ENCODE measurements around the gene CHMP6. TPM values are rescaled to one million over a fixed set of nuclear protein-coding genes. Genes with fewer than 3 reads are reported as not detected.
A peak's percentile ranks its signal among the peaks of the same experiment; 100 is the strongest.

The CHMP6 gene
- total RNA-seq, 1 experiment from 2014 or later, result 15.0 TPM

- no peaks in the 10 kb centered on the region for H3K9me3 Mint-ChIP-seq
- ATAC-seq, result no peak
- no peak overlapping the region; the same call in 1 of the 2 replicates for H3K27ac Mint-ChIP-seq
- H3K27me3 Mint-ChIP-seq (ENCODE audit: low read depth), result peaks cover 13% of the 10 kb centered on the region
- peaks cover 16% of the 10 kb centered on the region for H3K4me1 Mint-ChIP-seq
- no peak overlapping the region for H3K4me3 Mint-ChIP-seq
- DNase-seq (ENCODE audit: low spot score), result no peak
- no peak for TF ChIP-seq EMX1 (CRISPR knock-in tag; IDR thresholded peaks at IDR 0.05)
- ChIA-PET POLR2A (no interaction called here), CTCF (interaction anchor here (2.1 kb wide), 1 partner anchor 16 kb away, joined by 7 read pairs; no protein-coding TSS in a partner anchor)
- H3K36me3 Mint-ChIP-seq, result no peaks in the 10 kb centered on the region; the same call in 1 of the 2 replicates
These were observed 47.5 kb downstream of the CHMP6 start for GRCh38 chr17:81039096-81039495.

DNA sequence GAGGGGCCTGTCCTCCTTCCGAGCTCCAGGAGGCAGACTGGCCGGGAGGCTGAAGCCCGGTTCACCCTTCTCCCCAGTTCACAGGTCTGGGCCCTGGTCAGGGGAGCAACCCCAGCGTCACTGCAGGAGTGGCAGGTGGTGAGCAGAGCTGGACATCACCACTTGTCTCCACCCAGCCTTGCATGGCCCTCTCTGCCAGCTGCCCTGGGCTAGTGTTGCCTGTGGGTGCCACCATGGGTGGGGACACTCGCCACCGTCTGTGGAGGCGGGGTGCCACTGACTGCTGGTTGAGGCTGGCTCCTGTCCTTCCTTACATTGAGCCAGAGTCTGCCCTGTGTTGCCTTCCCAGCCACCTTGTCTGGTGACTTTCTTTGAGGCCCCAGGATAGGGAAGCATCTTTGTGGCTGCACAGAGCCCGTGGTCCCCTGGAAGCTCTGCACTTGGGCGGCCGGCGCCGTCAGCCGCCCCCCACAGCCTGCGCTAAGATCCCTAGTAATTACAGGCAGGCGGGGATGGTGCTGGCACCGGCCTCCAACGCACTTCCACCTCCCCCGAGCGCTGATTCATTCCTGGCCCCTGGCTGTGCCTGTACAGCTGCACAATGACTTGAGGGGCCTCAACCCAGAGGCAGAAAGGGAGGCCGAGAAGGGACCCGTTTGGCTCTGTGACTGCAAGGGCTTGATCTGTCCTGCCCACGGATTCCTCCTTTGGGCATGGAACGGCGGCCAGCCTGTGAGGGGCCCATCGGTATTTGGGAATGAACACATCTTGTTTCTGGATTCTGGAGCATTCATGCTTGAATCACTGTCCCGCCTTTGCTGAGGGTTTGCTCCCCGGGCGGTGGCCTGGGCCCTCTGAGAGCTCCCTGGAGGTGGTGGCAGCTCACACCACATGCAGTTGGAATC lies 48.5 kb downstream of the CHMP6 start:
- H3K4me1 Mint-ChIP-seq, result peaks cover 16% of the 10 kb centered on the region
- H3K36me3 Mint-ChIP-seq, result no peaks in the 10 kb centered on the region; the same call in 1 of the 2 replicates
- no peak overlapping the region for H3K4me3 Mint-ChIP-seq
- DNase-seq (ENCODE audit: low spot score), result no peak
- POLR2A ChIA-PET, result no interaction called here
- H3K27me3 Mint-ChIP-seq (ENCODE audit: low read depth), result peaks cover 13% of the 10 kb centered on the region
- no peak for ATAC-seq
- CTCF ChIA-PET, result interaction anchor here (0.7 to 1.7 kb wide), 11 partner anchors 8 to 64 kb away, joined by 3 to 11 read pairs (median 5); no protein-coding TSS in a partner anchor
- no peak overlapping the region for H3K27ac Mint-ChIP-seq
- TF ChIP-seq, protein P1, sequence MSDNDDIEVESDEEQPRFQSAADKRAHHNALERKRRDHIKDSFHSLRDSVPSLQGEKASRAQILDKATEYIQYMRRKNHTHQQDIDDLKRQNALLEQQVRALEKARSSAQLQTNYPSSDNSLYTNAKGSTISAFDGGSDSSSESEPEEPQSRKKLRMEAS (CRISPR knock-in tag; IDR thresholded peaks at IDR 0.05), result no peak
- TF ChIP-seq FOXK1 (CRISPR knock-in tag; IDR thresholded peaks at IDR 0.05) (no peak), ESRRA (CRISPR knock-in tag; IDR thresholded peaks at IDR 0.05; ENCODE audit: borderline replicate concordance) (no peak), ZNF317 (CRISPR knock-in tag; IDR thresholded peaks at IDR 0.05; ENCODE audit: borderline replicate concordance, low read depth) (no peak), FOXP1 (CRISPR knock-in tag; IDR thresholded peaks at IDR 0.05; ENCODE audit: borderline replicate concordance) (no peak), NFATC4 (CRISPR knock-in tag; IDR thresholded peaks at IDR 0.05) (no peak), MYBL2 (CRISPR knock-in tag; IDR thresholded peaks at IDR 0.05) (no peak), RELA (CRISPR knock-in tag; IDR thresholded peaks at IDR 0.05; ENCODE audit: borderline replicate concordance) (no peak), ZNF138 (CRISPR knock-in tag; conservative IDR thresholded peaks at IDR 0.05) (no peak)
- TF ChIP-seq, protein P2, sequence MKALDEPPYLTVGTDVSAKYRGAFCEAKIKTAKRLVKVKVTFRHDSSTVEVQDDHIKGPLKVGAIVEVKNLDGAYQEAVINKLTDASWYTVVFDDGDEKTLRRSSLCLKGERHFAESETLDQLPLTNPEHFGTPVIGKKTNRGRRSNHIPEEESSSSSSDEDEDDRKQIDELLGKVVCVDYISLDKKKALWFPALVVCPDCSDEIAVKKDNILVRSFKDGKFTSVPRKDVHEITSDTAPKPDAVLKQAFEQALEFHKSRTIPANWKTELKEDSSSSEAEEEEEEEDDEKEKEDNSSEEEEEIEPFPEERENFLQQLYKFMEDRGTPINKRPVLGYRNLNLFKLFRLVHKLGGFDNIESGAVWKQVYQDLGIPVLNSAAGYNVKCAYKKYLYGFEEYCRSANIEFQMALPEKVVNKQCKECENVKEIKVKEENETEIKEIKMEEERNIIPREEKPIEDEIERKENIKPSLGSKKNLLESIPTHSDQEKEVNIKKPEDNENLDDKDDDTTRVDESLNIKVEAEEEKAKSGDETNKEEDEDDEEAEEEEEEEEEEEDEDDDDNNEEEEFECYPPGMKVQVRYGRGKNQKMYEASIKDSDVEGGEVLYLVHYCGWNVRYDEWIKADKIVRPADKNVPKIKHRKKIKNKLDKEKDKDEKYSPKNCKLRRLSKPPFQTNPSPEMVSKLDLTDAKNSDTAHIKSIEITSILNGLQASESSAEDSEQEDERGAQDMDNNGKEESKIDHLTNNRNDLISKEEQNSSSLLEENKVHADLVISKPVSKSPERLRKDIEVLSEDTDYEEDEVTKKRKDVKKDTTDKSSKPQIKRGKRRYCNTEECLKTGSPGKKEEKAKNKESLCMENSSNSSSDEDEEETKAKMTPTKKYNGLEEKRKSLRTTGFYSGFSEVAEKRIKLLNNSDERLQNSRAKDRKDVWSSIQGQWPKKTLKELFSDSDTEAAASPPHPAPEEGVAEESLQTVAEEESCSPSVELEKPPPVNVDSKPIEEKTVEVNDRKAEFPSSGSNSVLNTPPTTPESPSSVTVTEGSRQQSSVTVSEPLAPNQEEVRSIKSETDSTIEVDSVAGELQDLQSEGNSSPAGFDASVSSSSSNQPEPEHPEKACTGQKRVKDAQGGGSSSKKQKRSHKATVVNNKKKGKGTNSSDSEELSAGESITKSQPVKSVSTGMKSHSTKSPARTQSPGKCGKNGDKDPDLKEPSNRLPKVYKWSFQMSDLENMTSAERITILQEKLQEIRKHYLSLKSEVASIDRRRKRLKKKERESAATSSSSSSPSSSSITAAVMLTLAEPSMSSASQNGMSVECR (CRISPR knock-in tag; IDR thresholded peaks at IDR 0.05; ENCODE audit: borderline replicate concordance), result no peak
- TF ChIP-seq, protein P3, sequence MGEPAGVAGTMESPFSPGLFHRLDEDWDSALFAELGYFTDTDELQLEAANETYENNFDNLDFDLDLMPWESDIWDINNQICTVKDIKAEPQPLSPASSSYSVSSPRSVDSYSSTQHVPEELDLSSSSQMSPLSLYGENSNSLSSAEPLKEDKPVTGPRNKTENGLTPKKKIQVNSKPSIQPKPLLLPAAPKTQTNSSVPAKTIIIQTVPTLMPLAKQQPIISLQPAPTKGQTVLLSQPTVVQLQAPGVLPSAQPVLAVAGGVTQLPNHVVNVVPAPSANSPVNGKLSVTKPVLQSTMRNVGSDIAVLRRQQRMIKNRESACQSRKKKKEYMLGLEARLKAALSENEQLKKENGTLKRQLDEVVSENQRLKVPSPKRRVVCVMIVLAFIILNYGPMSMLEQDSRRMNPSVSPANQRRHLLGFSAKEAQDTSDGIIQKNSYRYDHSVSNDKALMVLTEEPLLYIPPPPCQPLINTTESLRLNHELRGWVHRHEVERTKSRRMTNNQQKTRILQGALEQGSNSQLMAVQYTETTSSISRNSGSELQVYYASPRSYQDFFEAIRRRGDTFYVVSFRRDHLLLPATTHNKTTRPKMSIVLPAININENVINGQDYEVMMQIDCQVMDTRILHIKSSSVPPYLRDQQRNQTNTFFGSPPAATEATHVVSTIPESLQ (CRISPR knock-in tag; IDR thresholded peaks at IDR 0.05), result no peak
- H3K9me3 Mint-ChIP-seq, result no peaks in the 10 kb centered on the region

- DNase-seq (ENCODE audit: low spot score), result peak; percentile 72
- Mint-ChIP-seq H3K4me1 (peaks cover 14% of the 10 kb centered on the region), H3K27ac (peak overlapping the region; percentile 47; the same call in 1 of the 2 replicates), H3K4me3 (no peak overlapping the region), H3K36me3 (no peaks in the 10 kb centered on the region; the same call in 1 of the 2 replicates), H3K27me3 (ENCODE audit: low read depth) (peaks cover 10% of the 10 kb centered on the region), H3K9me3 (no peaks in the 10 kb centered on the region)
- CTCF ChIA-PET, result interaction anchor here (0.7 to 1.7 kb wide), 13 partner anchors 9 to 63 kb away, joined by 3 to 11 read pairs (median 5); no protein-coding TSS in a partner anchor
- peak; percentile 79 for ATAC-seq
- POLR2A ChIA-PET, result no interaction called here
- TF ChIP-seq ZNF423 (CRISPR knock-in tag; IDR thresholded peaks at IDR 0.05), result no peak
- TF ChIP-seq CTCF (IDR thresholded peaks at IDR 0.05), result peak; percentile 68
These were observed 49.2 kb downstream of the CHMP6 start for GRCh38 chr17:81040791-81041337.

Data from WTC11 (cell line).